ENCODE results near the gene TBCEL.

DNA sequence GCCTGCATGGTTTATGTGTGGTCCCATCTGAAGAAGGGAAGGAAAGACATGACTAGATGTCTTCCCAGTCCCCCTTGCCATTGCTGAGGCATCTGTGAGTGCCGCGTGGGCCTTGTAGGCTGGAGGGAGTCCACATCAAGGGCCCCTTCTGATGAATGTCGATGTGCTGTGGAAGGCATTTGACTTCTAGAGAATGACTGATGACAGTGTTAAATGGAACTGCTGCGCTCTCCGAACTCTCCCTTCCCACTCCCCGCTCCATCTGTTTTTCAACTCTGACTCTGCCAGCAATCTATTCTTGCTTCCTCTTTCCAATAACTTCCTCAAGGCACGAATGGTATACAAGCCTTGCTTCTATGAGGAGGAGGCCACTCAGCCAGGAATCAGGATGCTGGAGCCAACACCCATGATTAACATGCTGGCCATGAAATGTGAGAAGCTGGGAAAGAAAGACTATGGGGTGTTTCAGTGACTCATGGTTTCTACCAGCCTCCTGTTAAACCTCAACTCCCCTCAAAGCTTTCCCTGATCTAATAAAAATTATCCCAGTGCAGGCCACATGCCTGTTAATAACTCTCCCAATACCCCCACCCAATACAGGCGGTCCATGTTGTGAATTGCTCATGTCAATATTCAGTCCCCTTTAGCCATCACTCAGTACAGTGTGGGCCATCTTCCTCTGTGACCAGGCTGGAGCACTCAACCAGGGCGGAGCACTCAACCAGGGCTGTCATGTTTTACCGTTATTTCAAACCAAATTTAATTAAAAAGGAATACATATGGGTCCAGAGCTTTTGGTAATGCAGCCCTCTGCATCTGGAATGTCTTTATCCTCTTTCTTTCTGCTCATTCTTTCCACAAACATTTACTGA is 46.4 kb upstream of the TBCEL start:
- TF ChIP-seq CTCF (IDR thresholded peaks at IDR 0.05; ENCODE audit: low read depth, low read length, poor library complexity, severe bottlenecking) (no peak), EZH2phosphoT487 (IDR thresholded peaks at IDR 0.05; ENCODE audit: borderline replicate concordance, low read length) (no peak)

Data from DOHH2 (cell line).